WTC11 (cell line): Measurements from ENCODE around the gene TMEM52. TPM values are rescaled to one million over a fixed set of nuclear protein-coding genes. Genes with fewer than 3 reads are reported as not detected.

Source experiments
- ATAC-seq: fragments of 200-7000 bp; cut with Tn5 transposase; 2 replicates; pipeline ENCODE4 v1.10.0; 2021; ENCODE audit warnings: mild to moderate bottlenecking, moderate library complexity
- CTCF ChIA-PET: fragments of 300-600 bp; sonication (Branson Sonifier 250); formaldehyde crosslinking; loops from one replicate; lab custom pipeline; 2021; ENCODE audit warnings: antibody characterized with exemption; lab: Charles Lee
- POLR2A ChIA-PET: fragments of 350-600 bp; sonication (Branson Sonifier 250); formaldehyde crosslinking; loops from one replicate; lab custom pipeline; 2021; ENCODE audit warnings: antibody characterized with exemption; lab: Charles Lee
- DNase-seq: peaks from one replicate; pipeline ENCODE4 v3.0.0; 2021; ENCODE audit warnings: low spot score
- H3K27ac Mint-ChIP-seq: 2 replicates; pipeline ENCODE4 v1.8.0; 2021; ENCODE audit warnings: mixed read lengths
- H3K27me3 Mint-ChIP-seq: 2 replicates; pipeline ENCODE4 v1.8.0; 2021; ENCODE audit warnings: low read depth, mild to moderate bottlenecking, moderate library complexity, mixed read lengths
- H3K36me3 Mint-ChIP-seq: 2 replicates; pipeline ENCODE4 v1.8.0; 2021; ENCODE audit warnings: mixed read lengths
- H3K4me1 Mint-ChIP-seq: 2 replicates; pipeline ENCODE4 v1.8.0; 2022; ENCODE audit warnings: mixed read lengths
- H3K4me3 Mint-ChIP-seq: 2 replicates; pipeline ENCODE4 v1.8.0; 2021; ENCODE audit warnings: mild to moderate bottlenecking, moderate library complexity, mixed read lengths
- H3K9me3 Mint-ChIP-seq: 2 replicates; pipeline ENCODE4 v1.8.0; 2021; ENCODE audit warnings: mixed read lengths
- CREB1 ChIP-seq: sonication (generic); formaldehyde crosslinking; IDR thresholded peaks from 2 replicates; pipeline ENCODE4 v1.8.0; 2023; ENCODE audit warnings: mild to moderate bottlenecking, missing genetic modification reagents
- FOXP4 ChIP-seq: sonication (generic); formaldehyde crosslinking; IDR thresholded peaks from 2 replicates; pipeline ENCODE4 v1.8.0; 2022; ENCODE audit warnings: mild to moderate bottlenecking, missing genetic modification reagents
- GRHL2 ChIP-seq: fragments of 250-450 bp; sonication (Bioruptor Pico); IDR thresholded peaks from 2 replicates; pipeline ENCODE4 v1.8.0; 2022; ENCODE audit warnings: mild to moderate bottlenecking, moderate library complexity; ENCODE audit not compliant: insufficient replicate concordance, severe bottlenecking
- HMGXB4 ChIP-seq: sonication (generic); formaldehyde crosslinking; IDR thresholded peaks from 2 replicates; pipeline ENCODE4 v1.8.1; 2023; ENCODE audit warnings: mild to moderate bottlenecking, moderate library complexity, missing genetic modification reagents
- MLX ChIP-seq: sonication (generic); formaldehyde crosslinking; IDR thresholded peaks from 2 replicates; pipeline ENCODE4 v1.8.1; 2023; ENCODE audit warnings: mild to moderate bottlenecking, missing genetic modification reagents, moderate library complexity
- NR2C2 ChIP-seq: sonication (generic); formaldehyde crosslinking; IDR thresholded peaks from 2 replicates; pipeline ENCODE4 v1.8.0; 2022; ENCODE audit warnings: mild to moderate bottlenecking, missing genetic modification reagents
- PRRX2 ChIP-seq: fragments of 250-450 bp; sonication (Bioruptor Pico); IDR thresholded peaks from 2 replicates; pipeline ENCODE4 v1.8.0; 2021; ENCODE audit warnings: mild to moderate bottlenecking
- SMAD3 ChIP-seq: sonication (generic); formaldehyde crosslinking; IDR thresholded peaks from 2 replicates; pipeline ENCODE4 v1.8.0; 2022; ENCODE audit warnings: missing genetic modification reagents, mild to moderate bottlenecking, borderline replicate concordance
- ZBTB21 ChIP-seq: sonication (generic); formaldehyde crosslinking; IDR thresholded peaks from 2 replicates; pipeline ENCODE4 v1.8.1; 2023; ENCODE audit warnings: mild to moderate bottlenecking, missing genetic modification reagents, borderline replicate concordance
- ZNF138 ChIP-seq: sonication (generic); formaldehyde crosslinking; conservative IDR thresholded peaks from 2 replicates; pipeline ENCODE4 v1.8.1; 2022; ENCODE audit warnings: mild to moderate bottlenecking, moderate library complexity, missing genetic modification reagents
- ZNF317 ChIP-seq: sonication (generic); formaldehyde crosslinking; IDR thresholded peaks from 2 replicates; pipeline ENCODE4 v1.8.1; 2023; ENCODE audit warnings: low read depth, mild to moderate bottlenecking, moderate library complexity, missing genetic modification reagents, borderline replicate concordance
- ZNF671 ChIP-seq: fragments of 250-450 bp; sonication (Bioruptor Pico); IDR thresholded peaks from 2 replicates; pipeline ENCODE4 v1.8.0; 2021; ENCODE audit warnings: mild to moderate bottlenecking
- total RNA-seq: library from RNA; stranded (reverse); gene quantifications from 3 replicates; pipeline ENCODE4 v1.2.3, GENCODE V29; 2021
- TF ChIP-seq, protein P1 (sequence below): sonication (generic); formaldehyde crosslinking; conservative IDR thresholded peaks from 2 replicates; pipeline ENCODE4 v1.8.1; 2023; ENCODE audit warnings: mild to moderate bottlenecking, low read depth, missing genetic modification reagents, moderate library complexity
- TF ChIP-seq, protein P2 (sequence below): sonication (generic); formaldehyde crosslinking; IDR thresholded peaks from 2 replicates; pipeline ENCODE4 v1.8.0; 2023; ENCODE audit warnings: missing genetic modification reagents
- TF ChIP-seq, protein P3 (sequence below): sonication (generic); formaldehyde crosslinking; IDR thresholded peaks from 2 replicates; pipeline ENCODE4 v1.8.0; 2022; ENCODE audit warnings: missing genetic modification reagents
- TF ChIP-seq, protein P4 (sequence below): sonication (generic); formaldehyde crosslinking; IDR thresholded peaks from 2 replicates; pipeline ENCODE4 v1.8.0; 2022; ENCODE audit warnings: mild to moderate bottlenecking, missing genetic modification reagents

TMEM52 gene
- total RNA-seq, 1 experiment from 2014 or later, result 21.9 TPM

DNA sequence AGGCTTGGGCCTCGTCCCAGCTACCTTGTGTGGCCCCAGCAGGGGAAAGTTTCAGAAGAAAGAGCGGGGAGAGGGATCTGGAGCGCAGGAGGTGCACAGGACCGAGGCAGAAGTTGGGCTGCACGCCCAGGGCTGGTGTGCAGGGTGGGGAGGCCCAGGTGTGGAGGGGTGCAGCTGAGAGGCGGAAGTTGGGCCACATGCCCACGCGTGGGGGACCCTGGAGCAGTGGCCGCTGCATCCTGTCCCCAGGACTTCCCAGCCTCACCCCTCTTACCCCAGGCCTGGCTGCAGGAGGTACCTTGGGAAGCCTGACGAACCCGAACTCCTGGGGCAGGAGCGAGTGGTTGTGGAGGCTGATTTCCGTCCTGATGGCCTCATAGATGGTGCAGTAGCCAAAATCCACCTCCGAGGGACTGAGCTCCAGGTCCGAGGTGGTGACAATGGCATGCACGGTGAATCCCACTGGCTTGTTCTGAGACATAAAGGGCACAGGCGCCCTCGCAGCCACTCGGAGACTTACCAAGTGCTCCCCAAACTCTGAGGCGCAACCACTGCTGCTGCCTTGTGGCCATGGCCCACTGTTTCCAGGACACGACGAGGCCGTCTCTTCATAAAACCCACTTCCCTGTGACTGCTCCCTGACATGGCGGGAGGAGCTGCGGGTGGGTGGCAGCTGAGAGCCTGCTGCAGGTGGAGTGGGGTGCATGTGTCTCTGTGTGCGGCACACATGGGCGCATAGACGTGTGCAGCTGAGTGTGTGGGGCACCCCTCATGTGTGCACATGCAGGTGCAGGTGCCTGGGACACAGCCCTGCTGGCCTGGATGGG, 20.4 kb upstream of the TMEM52 start:
- H3K27me3 Mint-ChIP-seq, result no peaks in the 10 kb centered on the region
- H3K9me3 Mint-ChIP-seq, result peaks cover 6% of the 10 kb centered on the region
- ChIA-PET CTCF (interaction anchor here (1.1 kb wide), 1 partner anchor 105 kb away, joined by 3 read pairs; no protein-coding TSS in a partner anchor), POLR2A (no interaction called here)
- no peaks in the 10 kb centered on the region; the same call in 1 of the 2 replicates for H3K36me3 Mint-ChIP-seq
- no peak overlapping the region for H3K4me3 Mint-ChIP-seq
- DNase-seq, result no peak
- TF ChIP-seq, protein P1, sequence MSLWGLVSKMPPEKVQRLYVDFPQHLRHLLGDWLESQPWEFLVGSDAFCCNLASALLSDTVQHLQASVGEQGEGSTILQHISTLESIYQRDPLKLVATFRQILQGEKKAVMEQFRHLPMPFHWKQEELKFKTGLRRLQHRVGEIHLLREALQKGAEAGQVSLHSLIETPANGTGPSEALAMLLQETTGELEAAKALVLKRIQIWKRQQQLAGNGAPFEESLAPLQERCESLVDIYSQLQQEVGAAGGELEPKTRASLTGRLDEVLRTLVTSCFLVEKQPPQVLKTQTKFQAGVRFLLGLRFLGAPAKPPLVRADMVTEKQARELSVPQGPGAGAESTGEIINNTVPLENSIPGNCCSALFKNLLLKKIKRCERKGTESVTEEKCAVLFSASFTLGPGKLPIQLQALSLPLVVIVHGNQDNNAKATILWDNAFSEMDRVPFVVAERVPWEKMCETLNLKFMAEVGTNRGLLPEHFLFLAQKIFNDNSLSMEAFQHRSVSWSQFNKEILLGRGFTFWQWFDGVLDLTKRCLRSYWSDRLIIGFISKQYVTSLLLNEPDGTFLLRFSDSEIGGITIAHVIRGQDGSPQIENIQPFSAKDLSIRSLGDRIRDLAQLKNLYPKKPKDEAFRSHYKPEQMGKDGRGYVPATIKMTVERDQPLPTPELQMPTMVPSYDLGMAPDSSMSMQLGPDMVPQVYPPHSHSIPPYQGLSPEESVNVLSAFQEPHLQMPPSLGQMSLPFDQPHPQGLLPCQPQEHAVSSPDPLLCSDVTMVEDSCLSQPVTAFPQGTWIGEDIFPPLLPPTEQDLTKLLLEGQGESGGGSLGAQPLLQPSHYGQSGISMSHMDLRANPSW (CRISPR knock-in tag), result no peak
- no peak for TF ChIP-seq CREB1 (CRISPR knock-in tag)
- no peak for TF ChIP-seq ZNF671 (CRISPR knock-in tag)
- no peak for TF ChIP-seq ZBTB21
- TF ChIP-seq FOXP4, result no peak
- no peak for TF ChIP-seq PRRX2 (CRISPR knock-in tag)
- no peak for TF ChIP-seq NR2C2 (CRISPR knock-in tag)
- TF ChIP-seq HMGXB4 (CRISPR knock-in tag), result no peak
- TF ChIP-seq MLX (CRISPR knock-in tag), result no peak
- TF ChIP-seq, all 79 proteins: peak for 0
- ATAC-seq, result no peak
- peaks cover 4% of the 10 kb centered on the region; the same call in 1 of the 2 replicates for H3K4me1 Mint-ChIP-seq
- H3K27ac Mint-ChIP-seq, result no peak overlapping the region

GRCh38 chr1:1938613-1939295, 19.7 kb upstream of the TMEM52 start:
- Mint-ChIP-seq H3K36me3 (peaks cover 5% of the 10 kb centered on the region; the same call in 1 of the 2 replicates), H3K27me3 (no peaks in the 10 kb centered on the region), H3K27ac (no peak overlapping the region), H3K4me3 (no peak overlapping the region), H3K9me3 (peaks cover 14% of the 10 kb centered on the region), H3K4me1 (peaks cover 2% of the 10 kb centered on the region; the same call in 1 of the 2 replicates)
- ATAC-seq, result no peak
- CTCF ChIA-PET, result interaction anchor here (1.1 kb wide), 1 partner anchor 106 kb away, joined by 3 read pairs; no protein-coding TSS in a partner anchor
- no peak for DNase-seq
- POLR2A ChIA-PET, result interaction anchor here (0.5 kb wide), 1 partner anchor 62 kb away, joined by 3 read pairs; no protein-coding TSS in a partner anchor
- TF ChIP-seq ZNF138 (CRISPR knock-in tag), result no peak

DNA sequence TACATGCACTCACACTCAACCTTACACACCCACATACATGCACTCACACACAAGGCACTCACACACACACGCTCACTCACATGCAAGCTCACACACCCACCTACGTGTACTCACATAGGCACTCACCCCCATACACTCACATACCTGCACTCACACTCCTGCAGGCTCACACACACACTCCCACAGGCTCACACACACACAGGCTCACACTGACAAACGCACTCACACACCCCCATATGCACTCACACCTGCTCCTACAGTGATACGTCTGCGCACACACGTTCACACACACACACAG, 19.1 kb upstream of the TMEM52 start:
- no peak overlapping the region for H3K27ac Mint-ChIP-seq
- DNase-seq, result no peak
- POLR2A ChIA-PET, result interaction anchor here (0.5 kb wide), 1 partner anchor 63 kb away, joined by 3 read pairs; no protein-coding TSS in a partner anchor
- no peaks in the 10 kb centered on the region for H3K27me3 Mint-ChIP-seq
- ATAC-seq, result no peak
- H3K4me1 Mint-ChIP-seq, result no peaks in the 10 kb centered on the region
- peaks cover 5% of the 10 kb centered on the region; the same call in 1 of the 2 replicates for H3K36me3 Mint-ChIP-seq
- no peak overlapping the region for H3K4me3 Mint-ChIP-seq
- CTCF ChIA-PET, result no interaction called here
- TF ChIP-seq, protein P2, sequence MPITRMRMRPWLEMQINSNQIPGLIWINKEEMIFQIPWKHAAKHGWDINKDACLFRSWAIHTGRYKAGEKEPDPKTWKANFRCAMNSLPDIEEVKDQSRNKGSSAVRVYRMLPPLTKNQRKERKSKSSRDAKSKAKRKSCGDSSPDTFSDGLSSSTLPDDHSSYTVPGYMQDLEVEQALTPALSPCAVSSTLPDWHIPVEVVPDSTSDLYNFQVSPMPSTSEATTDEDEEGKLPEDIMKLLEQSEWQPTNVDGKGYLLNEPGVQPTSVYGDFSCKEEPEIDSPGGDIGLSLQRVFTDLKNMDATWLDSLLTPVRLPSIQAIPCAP (CRISPR knock-in tag), result no peak
- TF ChIP-seq GRHL2 (CRISPR knock-in tag), result no peak
- TF ChIP-seq, protein P3, sequence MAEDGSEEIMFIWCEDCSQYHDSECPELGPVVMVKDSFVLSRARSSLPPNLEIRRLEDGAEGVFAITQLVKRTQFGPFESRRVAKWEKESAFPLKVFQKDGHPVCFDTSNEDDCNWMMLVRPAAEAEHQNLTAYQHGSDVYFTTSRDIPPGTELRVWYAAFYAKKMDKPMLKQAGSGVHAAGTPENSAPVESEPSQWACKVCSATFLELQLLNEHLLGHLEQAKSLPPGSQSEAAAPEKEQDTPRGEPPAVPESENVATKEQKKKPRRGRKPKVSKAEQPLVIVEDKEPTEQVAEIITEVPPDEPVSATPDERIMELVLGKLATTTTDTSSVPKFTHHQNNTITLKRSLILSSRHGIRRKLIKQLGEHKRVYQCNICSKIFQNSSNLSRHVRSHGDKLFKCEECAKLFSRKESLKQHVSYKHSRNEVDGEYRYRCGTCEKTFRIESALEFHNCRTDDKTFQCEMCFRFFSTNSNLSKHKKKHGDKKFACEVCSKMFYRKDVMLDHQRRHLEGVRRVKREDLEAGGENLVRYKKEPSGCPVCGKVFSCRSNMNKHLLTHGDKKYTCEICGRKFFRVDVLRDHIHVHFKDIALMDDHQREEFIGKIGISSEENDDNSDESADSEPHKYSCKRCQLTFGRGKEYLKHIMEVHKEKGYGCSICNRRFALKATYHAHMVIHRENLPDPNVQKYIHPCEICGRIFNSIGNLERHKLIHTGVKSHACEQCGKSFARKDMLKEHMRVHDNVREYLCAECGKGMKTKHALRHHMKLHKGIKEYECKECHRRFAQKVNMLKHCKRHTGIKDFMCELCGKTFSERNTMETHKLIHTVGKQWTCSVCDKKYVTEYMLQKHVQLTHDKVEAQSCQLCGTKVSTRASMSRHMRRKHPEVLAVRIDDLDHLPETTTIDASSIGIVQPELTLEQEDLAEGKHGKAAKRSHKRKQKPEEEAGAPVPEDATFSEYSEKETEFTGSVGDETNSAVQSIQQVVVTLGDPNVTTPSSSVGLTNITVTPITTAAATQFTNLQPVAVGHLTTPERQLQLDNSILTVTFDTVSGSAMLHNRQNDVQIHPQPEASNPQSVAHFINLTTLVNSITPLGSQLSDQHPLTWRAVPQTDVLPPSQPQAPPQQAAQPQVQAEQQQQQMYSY (CRISPR knock-in tag), result no peak
- TF ChIP-seq, protein P4, sequence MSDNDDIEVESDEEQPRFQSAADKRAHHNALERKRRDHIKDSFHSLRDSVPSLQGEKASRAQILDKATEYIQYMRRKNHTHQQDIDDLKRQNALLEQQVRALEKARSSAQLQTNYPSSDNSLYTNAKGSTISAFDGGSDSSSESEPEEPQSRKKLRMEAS (CRISPR knock-in tag), result no peak
- no peak for TF ChIP-seq SMAD3 (CRISPR knock-in tag)
- TF ChIP-seq ZNF317 (CRISPR knock-in tag), result no peak
- TF ChIP-seq, all 79 proteins: peak for 0
- peaks cover 18% of the 10 kb centered on the region for H3K9me3 Mint-ChIP-seq
